ENCODE results near the gene NFKBIL1.

GRCh38 chr6:31607317-31607716, 59.9 kb downstream of the NFKBIL1 start:
- no peak for TF ChIP-seq EZH2 (IDR thresholded peaks at IDR 0.05; ENCODE audit: low read depth, unreplicated experiment)
- TF ChIP-seq CTCF (conservative IDR thresholded peaks at IDR 0.05; ENCODE audit: low read depth in 2 of 2): no peak
- TF ChIP-seq REST (IDR thresholded peaks at IDR 0.05; ENCODE audit: unreplicated experiment): no peak
- no peak for TF ChIP-seq EZH2phosphoT487 (IDR thresholded peaks at IDR 0.05; ENCODE audit: unreplicated experiment)
- no peak for TF ChIP-seq ZNF462 (CRISPR knock-in tag; IDR thresholded peaks at IDR 0.05)
- no peak for TF ChIP-seq CREB1 (CRISPR knock-in tag; IDR thresholded peaks at IDR 0.05; ENCODE audit: low read depth)
- TF ChIP-seq POLR2AphosphoS5 (IDR thresholded peaks at IDR 0.05; ENCODE audit: low read depth): no peak
